HG03575 (cell line): Measurements from ENCODE around the gene XRN2.
"Not testable (repeated sequence)": the region's sequence is repeated elsewhere in the genome, so short reads cannot be mapped to it uniquely, and the experiment has no call there.

Experiments
- ATAC-seq: cut with Tn5 transposase; IDR thresholded peaks from one replicate; pipeline ENCODE4 v1.9.1; 2021; ENCODE audit not compliant: unreplicated experiment, insufficient number of reproducible peaks, low FRiP score; ENCODE audit errors: extremely low read depth

The XRN2 gene

DNA sequence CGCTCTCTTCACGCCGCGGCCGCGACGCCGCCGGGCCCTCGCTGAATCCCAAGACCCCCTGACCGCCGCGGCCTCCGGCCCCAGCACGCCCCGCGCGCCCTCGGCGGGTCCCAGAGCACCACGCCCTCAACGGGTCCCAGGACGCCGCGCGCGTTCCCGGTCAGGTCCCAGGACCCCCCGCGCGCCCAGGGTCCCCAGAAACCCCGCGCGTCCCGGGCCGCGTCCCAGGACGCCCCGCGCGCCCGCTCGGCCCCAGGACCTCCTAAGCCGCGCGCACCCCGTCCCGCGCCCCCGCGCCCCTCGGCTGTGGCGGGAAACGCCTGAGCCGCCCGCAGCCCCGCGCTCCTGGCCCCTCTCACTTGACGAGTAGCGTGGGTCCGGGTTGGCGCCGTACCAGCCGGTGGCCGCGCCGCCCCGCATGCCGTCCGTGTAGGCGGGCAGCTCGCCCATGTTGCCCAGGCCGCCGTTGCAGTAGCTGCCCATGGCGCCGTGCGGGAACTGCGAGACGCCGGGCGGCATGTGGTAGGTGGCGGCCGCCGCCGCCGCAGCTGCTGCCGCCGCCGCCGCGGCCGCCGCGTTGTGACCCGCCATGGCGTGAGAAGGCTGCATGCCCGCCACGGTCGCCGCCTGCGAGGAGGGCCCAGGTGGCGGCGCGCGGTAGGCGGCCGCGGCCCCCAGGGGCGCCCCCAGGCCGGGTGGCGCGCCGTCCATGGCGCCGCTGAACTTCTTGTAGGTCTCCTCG lies 93.6 kb downstream of the XRN2 start:
- ATAC-seq = no peak

DNA sequence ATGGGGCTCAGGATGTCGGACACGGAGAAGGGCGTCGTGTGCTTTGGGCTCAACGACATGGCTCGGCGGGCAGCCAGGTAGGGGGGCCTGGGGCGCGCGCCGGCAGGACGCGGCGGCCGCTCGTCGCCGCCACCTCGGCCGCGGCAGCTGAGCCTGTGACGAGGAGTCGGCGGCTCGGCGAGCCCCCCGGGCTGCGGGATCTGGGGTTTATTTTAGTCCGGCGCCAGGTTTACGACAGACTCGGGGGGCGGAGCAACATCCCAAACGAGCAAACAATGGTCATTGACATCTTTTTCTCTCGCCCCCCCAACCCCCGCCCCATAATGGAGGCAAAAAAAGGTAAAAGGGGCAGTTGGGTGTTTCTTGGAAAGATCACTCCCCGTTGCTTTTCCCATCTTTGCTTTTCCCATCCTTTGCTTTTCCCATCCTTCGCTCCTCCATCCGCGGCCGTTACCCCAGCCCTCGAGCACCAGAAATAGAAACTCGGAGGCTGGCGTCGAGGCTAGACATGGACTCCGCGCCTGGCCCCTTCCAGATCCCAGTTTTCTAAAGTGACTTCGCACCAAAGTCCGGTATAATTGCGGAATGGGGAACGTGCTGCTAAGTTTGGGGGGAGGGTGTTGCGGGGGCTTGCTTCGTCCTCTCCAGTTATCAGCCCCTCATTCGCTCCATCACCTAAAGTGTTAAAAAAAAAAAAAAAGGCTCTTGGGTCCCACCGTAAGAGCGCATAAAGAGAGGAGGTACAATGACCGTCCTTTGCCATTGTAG lies 94.4 kb downstream of the XRN2 start, which contains the start of gene NKX2-4:
Gene NKX2-4, minus strand, starts transcription at position 186 of the 768 bp plus-strand sequence. Its CDS starts 127 bp downstream, at position 59.
- ATAC-seq = no peak

DNA sequence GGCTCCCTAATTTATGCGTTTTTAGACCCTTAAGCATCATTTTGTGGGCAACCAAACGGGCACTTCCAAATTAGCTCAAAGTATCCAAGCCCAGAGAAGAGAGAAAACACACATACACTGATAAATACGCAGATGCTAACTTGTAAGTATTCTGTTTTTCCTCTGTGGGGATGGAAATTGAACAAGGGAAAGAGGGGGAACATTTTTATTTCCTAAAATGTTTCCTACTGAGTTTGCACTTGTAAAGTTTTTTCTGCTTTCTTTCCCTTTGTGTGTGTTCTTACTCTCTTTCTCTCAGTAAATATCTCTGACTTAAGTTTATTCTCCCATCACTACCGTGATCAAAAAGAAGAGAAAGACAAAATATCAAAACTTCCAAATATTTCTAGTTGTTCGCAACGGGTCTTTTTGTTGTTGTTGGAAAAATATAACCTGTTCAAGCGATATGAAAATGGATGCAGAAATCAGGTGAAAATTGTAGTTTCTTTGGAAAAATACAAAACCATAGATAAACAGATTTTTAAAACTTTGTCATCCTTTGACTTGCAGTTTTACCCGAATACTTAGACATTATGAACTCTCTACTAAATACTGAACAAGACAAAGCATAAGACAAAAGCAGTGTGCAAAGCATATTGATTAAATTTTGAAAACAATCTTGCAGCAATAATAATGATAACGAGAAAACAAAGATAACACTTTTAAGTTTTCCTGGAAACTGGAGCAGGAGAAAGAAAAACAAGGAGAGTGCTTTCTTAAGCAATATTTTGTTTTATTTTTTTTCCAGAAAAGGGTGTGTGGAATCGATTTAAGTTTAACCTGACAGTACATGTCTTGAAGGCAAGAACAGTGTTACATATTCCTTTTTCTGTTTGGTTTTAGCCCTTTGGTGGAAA lies 95.2 kb downstream of the XRN2 start:
- ATAC-seq = no peak

DNA sequence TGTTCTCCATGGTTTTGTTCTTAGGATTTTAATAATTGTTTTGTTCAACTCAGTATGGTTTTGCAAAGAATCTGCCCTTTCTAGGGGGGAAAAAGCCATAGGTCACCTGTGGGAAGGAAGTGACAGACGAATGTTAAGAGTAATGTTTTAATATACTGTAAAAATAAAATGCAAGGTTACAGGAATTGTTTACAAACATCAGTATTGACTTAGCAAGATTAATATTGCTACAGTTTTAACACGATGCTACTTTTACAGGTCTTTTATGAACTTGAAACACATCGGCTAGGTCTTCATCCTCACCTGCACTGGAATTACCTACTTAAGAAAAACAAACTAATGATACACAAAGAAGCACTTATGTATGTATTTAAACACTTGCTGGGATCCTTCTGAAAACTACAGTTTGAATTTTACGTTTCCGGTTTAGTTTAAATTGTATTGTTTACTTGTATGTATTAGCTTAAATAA lies 95.9 kb downstream of the XRN2 start:
- no peak for ATAC-seq

DNA sequence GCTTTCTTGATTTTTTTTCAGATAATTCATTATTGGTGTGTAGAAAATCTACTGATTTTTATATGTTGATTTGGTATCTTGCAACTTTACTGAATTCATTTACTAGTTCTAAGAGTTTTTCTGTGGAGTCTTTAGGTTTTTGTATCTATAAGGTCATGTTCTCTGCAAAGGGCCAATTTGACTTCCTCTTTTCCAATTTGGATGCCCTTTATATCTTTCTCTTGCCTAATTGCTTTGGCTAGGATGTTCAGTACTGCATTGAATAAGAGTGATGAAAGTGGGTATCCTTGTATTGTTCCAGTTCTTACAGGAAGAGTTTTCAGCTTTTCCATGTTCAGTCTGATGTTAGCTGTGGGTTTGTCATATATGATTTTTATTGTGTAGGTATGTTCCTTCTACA lies 108.6 kb downstream of the XRN2 start:
- ATAC-seq = no peak

DNA sequence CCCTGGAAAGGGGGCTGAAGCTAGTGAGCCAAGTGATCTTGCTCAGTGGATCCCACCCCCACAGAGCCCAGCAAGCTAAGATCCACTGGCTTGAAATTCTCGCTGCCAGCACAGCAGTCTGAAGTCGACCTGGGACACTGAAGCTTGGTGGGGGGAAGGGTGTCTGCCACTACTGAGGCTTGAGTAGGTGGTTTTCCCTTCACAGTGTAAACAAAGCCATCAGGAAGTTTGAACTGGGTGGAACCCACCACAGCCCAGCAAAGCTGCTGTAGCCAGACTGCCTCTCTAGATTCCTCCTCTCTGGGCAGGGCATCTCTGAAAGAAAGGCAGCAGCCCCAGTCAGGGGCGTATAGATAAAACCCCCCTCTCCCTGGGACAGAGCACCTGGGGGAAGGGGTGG lies 110.9 kb downstream of the XRN2 start:
- ATAC-seq = not testable (repeated sequence)

DNA sequence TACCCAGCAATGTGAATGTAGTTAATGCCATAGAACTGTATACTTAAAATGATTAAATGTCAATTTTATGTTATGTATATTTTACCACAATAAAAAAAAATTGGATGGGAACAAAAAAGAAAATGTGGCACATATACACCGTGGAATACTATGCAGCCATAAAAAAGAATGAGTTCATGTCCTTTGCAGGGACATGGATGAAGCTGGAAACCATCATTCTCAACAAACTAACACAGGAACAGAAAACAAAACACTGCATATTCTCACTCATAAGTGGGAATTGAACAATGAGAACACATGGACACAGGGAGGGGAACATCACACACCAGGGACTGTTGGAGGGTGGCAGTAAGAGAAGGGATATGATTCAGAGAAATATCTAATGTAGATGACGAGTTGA lies 116.0 kb downstream of the XRN2 start:
- ATAC-seq = not testable (repeated sequence)

DNA sequence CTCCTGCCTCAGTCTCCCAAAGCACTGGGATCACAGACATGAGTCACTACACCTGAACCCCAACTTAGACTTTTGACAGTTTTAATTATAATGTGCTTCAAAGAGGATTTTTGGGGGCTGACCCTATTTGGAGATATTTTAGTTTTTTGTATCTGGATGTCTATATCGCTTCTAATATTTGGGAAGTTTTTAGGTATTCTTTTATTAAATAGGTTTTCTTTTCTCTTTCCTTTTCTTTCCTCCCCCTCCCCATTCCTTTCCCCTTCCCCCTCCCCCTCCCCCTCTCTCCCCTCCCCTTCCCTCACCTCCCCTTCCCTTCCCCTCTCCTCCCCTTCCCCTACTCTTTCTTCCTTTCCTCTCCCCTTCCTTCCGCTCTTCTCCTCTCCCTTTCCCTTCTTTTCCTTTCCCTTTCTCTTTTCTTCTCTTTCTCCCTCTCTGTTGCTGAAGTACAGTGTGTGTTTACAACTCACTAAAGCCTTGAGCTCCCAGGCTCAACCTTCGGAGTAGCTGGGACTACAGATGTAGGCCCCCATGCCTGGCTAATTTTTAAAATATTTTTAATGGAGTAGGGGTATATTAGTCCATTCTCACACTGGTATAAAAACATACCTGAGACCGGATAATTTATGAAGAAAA lies 118.6 kb downstream of the XRN2 start:
- no peak for ATAC-seq

DNA sequence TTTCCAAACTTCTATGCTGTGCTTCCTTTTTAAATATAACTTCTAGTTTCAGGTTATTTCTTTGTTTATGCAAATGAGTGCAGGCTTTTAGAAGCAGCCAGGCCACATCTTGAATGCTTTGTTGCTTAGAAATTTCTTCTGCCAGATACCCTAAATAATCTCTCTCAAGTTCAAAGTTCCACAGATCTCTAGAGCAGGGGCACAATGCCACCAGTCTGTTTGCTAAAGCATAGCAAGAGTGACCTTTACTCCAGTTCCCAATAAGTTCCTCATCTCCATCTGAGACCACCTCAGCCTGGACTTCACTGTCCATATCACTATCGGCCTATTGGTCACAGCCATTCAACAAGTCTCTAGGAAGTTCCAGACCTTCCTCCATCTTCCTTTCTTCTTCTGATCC lies 120.6 kb downstream of the XRN2 start:
- ATAC-seq = not testable (repeated sequence)

DNA sequence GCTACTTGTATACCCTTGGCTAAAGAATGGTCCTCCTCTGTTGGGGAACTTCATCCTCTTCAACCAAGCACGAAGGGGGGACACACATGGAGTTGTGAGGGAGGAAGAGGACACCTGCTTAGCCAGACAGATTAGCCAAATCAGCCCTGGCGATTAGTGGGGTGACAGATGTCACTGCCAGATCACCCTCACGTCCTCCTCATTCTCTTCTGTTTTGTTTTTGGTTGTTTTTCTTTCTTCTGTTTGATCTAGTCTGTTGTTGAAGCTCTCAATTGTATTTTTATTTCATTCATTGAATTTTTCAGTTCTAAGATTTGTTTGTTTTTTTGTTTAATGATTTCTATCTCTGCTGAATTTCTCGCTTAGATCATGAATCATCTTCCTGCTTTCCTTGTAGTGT lies 121.7 kb downstream of the XRN2 start:
- no peak for ATAC-seq

DNA sequence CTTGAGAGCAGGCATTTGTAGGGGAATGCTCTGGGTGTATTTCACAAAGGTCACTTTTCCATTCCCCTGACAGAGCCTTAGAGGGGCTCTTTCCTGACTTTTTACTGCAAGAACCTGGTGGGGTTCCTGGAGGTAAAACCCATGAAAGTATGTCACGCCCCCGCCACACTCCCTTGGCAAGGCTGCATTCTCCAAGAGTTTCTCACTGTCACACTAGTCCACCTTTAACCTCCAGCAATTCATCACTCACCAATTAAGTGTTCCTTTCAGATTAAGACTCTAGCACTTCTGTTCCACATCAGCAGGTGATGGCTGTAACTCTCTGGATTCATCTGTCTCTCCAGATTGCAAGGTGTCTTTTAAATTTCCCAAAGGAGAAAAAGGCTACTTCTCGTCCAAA lies 126.9 kb downstream of the XRN2 start:
- ATAC-seq = no peak

DNA sequence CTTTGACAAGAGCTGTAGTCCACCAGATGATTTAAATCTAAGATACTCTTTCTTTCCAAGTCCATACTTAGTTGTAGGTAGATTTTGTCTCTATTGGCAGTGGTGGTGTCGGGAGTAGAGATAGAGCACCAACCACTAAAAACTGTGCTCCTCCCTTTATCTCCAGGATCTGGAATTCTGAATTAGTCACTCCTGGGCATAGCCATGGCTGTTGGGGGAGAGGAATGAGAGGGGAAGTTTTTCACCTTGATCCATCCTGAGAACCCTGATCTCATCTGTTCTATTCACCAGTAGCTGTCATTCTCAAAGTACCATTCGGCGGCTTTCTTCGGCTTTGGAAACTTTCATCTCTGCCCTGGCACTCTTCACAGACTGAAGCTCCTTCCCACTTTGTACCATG lies 129.8 kb downstream of the XRN2 start:
- ATAC-seq = no peak

DNA sequence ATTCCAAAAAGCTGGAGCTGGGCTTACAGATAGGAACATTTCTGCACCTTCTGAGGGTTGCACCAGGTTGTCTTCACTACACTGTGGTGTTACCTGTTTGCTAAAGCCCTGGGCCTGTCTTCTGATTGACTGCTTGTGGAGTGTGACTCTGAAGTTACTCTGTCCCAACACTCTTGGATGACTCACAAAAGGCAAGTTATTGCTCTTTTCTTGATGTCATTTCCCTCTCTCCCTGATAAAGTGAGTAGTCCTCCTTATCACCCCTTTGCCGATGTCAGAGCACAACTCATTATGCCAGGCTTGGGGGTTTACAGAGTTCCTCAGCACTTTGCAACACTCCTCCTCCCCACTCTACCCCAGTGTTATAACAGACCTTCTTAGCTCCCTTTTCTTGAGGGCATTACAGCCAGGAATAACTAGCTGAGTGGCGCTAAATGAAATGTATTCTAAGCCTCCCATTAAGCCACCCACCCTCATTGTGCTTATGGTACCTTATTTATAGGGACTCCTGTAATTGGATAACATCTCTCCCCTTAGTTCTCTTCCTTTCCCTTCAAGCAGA lies 130.3 kb downstream of the XRN2 start:
- no peak for ATAC-seq

DNA sequence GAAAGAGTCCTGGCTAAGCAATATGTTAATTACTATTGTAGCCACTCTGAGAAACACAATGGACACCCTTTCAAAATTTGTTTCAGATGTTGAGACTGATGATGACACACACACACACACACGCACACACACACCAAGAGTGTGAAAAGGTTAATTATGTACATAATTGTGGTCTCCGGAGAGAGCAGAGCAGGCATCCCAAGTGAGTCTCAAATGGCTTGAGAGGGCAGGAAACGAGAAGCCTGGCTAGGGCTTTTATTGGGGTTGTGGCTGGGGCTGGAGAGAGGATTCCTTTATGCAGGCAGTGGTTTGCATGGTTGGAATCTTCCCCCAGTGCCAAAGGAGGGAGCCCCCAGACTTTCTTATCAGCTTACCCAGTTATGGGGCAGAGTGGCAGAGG lies 132.4 kb downstream of the XRN2 start:
- no peak for ATAC-seq

DNA sequence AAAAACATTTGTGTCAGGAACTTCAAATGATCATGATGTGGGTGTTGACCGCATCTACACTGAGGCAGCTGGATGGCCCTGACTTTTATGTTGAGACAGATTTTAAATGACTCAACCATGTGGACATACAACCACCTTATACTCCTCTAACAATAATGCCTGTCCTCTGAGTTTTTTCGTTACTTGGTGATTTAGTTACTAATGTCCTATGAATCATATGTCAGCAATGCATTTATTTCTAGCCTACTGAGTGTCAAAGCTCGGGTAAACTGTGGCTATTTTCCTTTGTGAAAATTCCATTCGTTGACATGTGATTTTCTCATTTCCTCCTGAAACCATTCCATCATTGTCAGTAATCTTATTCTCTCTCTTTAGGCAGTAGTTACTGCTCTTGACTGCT lies 133.1 kb downstream of the XRN2 start:
- ATAC-seq = no peak

DNA sequence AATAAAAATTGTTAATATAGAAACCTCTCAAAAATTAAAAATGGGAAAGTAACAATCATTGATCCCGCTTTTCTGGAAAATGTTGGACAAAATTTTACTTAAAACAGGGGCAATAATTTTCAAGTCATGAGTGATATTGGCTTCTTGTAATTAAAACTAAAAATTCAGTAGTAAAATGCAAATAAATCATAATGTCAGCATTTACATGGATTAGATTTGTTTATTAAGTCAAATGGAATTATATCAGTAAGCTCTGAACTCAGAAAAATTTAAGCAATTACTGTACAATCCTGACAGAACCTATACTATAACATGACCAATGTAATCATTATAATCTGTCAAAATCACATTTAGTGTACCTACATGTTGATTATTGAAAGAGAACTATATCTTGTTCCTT lies 134.1 kb downstream of the XRN2 start:
- no peak for ATAC-seq

DNA sequence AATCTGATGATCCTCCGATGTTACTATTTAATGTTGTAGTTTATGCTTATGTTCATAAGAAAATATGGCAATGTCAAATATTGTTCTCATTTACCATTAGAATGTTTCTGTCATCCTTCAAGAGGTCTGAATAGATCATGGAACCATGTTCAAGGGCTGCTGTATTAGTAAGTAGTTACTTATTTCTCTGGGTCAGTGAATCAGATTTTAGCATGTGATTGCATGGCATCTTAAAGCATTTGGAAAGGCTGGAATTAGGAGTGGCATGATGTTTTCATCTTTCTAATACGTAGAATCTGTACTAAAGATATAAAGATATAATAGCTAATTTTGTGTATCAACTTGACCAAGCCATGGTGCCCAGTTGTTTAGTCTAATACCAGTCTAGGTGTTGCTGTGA lies 134.7 kb downstream of the XRN2 start:
- no peak for ATAC-seq
